ENCODE measurements around the gene C2CD3. TPM values are rescaled to one million over a fixed set of nuclear protein-coding genes. Genes with fewer than 3 reads are reported as not detected.

Gene C2CD3
- total and polyA plus RNA-seq, 10 of the 15 experiments (the other 5 are each of a cell fraction or from before 2014, with no cell fraction given) = 2.3 to 24.0 (median 16.3) TPM

DNA sequence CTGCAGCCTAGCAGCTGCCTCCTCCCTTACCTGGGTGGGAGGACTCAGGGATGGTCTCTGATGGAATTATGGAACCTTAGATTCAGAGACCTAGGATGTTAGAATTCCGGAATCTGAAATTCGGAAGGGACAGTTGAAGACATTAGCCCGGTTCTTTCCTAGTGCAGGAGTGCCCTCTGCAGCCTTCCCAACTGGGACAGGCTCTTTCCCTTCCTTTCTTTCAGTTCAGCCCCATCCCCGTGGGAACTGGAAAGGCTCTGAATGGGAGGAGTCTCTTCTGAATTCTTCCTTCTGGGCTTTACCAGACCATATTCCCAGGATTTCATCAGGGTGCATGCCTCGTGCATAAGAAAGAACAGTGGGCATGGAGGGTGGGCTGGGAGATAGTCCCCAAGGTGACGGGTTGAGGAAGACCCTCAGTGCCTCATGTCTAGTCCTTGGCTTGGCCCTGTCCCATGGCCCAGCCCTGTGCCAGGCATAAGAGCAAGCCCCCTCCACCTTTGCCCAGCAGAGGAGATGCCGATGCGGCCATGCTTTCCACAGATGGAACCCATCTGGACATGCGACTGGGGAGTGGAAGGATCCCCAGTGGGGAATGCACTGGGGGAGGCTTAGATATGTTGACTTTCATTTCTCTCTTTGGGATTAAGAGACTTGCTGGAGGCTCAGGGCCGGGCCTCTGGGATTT lies 205.6 kb downstream of the C2CD3 start (continued):
- no peak for TF ChIP-seq MXI1 (IDR thresholded peaks at IDR 0.05; ENCODE audit: low read depth, low read length)
- TF ChIP-seq, protein P1, sequence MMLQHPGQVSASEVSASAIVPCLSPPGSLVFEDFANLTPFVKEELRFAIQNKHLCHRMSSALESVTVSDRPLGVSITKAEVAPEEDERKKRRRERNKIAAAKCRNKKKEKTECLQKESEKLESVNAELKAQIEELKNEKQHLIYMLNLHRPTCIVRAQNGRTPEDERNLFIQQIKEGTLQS (IDR thresholded peaks at IDR 0.05; ENCODE audit: borderline replicate concordance, extremely low read depth, low read depth, low read length) = no peak
- TF ChIP-seq, protein P2, sequence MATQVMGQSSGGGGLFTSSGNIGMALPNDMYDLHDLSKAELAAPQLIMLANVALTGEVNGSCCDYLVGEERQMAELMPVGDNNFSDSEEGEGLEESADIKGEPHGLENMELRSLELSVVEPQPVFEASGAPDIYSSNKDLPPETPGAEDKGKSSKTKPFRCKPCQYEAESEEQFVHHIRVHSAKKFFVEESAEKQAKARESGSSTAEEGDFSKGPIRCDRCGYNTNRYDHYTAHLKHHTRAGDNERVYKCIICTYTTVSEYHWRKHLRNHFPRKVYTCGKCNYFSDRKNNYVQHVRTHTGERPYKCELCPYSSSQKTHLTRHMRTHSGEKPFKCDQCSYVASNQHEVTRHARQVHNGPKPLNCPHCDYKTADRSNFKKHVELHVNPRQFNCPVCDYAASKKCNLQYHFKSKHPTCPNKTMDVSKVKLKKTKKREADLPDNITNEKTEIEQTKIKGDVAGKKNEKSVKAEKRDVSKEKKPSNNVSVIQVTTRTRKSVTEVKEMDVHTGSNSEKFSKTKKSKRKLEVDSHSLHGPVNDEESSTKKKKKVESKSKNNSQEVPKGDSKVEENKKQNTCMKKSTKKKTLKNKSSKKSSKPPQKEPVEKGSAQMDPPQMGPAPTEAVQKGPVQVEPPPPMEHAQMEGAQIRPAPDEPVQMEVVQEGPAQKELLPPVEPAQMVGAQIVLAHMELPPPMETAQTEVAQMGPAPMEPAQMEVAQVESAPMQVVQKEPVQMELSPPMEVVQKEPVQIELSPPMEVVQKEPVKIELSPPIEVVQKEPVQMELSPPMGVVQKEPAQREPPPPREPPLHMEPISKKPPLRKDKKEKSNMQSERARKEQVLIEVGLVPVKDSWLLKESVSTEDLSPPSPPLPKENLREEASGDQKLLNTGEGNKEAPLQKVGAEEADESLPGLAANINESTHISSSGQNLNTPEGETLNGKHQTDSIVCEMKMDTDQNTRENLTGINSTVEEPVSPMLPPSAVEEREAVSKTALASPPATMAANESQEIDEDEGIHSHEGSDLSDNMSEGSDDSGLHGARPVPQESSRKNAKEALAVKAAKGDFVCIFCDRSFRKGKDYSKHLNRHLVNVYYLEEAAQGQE (IDR thresholded peaks at IDR 0.05; ENCODE audit: low read depth, low read length) = no peak
- TF ChIP-seq HCFC1 (IDR thresholded peaks at IDR 0.05; ENCODE audit: low read length) = no peak
- no peak for TF ChIP-seq IKZF2 (IDR thresholded peaks at IDR 0.05)
- no peak for TF ChIP-seq CBFB (IDR thresholded peaks at IDR 0.05; ENCODE audit: low read depth)
- TF ChIP-seq RELA (IDR thresholded peaks at IDR 0.05; ENCODE audit: borderline replicate concordance, partially characterized antibody) = no peak
- TF ChIP-seq SMAD5 (IDR thresholded peaks at IDR 0.05; ENCODE audit: low read depth) = no peak
